ENCODE measurements around the gene RAB9A. TPM values are rescaled to one million over a fixed set of nuclear protein-coding genes. Genes with fewer than 3 reads are reported as not detected.
"Not testable (repeated sequence)": the region's sequence is repeated elsewhere in the genome, so short reads cannot be mapped to it uniquely, and the experiment has no call there.

The RAB9A gene, protein sequence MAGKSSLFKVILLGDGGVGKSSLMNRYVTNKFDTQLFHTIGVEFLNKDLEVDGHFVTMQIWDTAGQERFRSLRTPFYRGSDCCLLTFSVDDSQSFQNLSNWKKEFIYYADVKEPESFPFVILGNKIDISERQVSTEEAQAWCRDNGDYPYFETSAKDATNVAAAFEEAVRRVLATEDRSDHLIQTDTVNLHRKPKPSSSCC
- total RNA-seq, result 33.7 TPM
- 31.1 TPM for polyA plus RNA-seq (ENCODE audit: insufficient read depth, low read depth, low replicate concordance)
- long read RNA-seq, donor 1, partial matches to known transcripts, result 0 of 6 reads
- long read RNA-seq, donor 1, other reads (novel, unspliced or antisense), result 0 of 6 reads
- long read RNA-seq, donor 2, transcript RAB9A-202 (3 exons, 2,039 nt), result major isoform, 13 of 13 reads
- long read RNA-seq, donor 2, partial matches to known transcripts, result 0 of 13 reads
- long read RNA-seq, donor 2, other reads (novel, unspliced or antisense), result 0 of 13 reads
- long read RNA-seq, donor 3, transcript RAB9A-202 (3 exons, 2,039 nt), result major isoform, 21 of 27 reads
- long read RNA-seq, donor 3, transcript RAB9A-203 (2 exons, 737 nt), result minor isoform, 6 of 27 reads
- long read RNA-seq, donor 3, partial matches to known transcripts, result 0 of 27 reads
- long read RNA-seq, donor 3, other reads (novel, unspliced or antisense), result 0 of 27 reads
- long read RNA-seq, donor 4, partial matches to known transcripts, result 0 of 7 reads
- long read RNA-seq, donor 4, other reads (novel, unspliced or antisense), result 0 of 7 reads
- long read RNA-seq, donor 5, partial matches to known transcripts, result 0 of 1 reads
- long read RNA-seq, donor 5, other reads (novel, unspliced or antisense), result 0 of 1 reads
- long read RNA-seq, donor 6, transcript RAB9A-202 (3 exons, 2,039 nt), result major isoform, 14 of 39 reads
- long read RNA-seq, donor 6, transcript RAB9A-203 (2 exons, 737 nt), result minor isoform, 7 of 39 reads
- long read RNA-seq, donor 6, partial matches to known transcripts, result 18 of 39 reads
- long read RNA-seq, donor 6, other reads (novel, unspliced or antisense), result 0 of 39 reads
- long read RNA-seq, donor 7, transcript RAB9A-203 (2 exons, 737 nt), result minor isoform, 5 of 24 reads
- long read RNA-seq, donor 7, transcript RAB9A-202 (3 exons, 2,039 nt), result major isoform, 15 of 24 reads
- long read RNA-seq, donor 7, partial matches to known transcripts, result 0 of 24 reads
- long read RNA-seq, donor 7, other reads (novel, unspliced or antisense), result 4 of 24 reads
- long read RNA-seq, donor 8, partial matches to known transcripts, result 0 of 8 reads
- long read RNA-seq, donor 8, other reads (novel, unspliced or antisense), result 0 of 8 reads
- long read RNA-seq, donor 9, partial matches to known transcripts, result 0 of 6 reads
- long read RNA-seq, donor 9, other reads (novel, unspliced or antisense), result 0 of 6 reads
- long read RNA-seq, donor 10, partial matches to known transcripts, result 0 of 6 reads
- long read RNA-seq, donor 10, other reads (novel, unspliced or antisense), result 0 of 6 reads

GRCh38 chrX:13688958-13689740, at the start of gene RAB9A:
TSS of gene RAB9A (plus strand) at chrX:13689128. CDS start at chrX:13708747, 19,619 bp downstream.
- no peak for FAIRE-seq
- Histone ChIP-seq H3K9ac (ENCODE audit: low read length in 3 of 3) (peak within 1 kb of the TSS; percentile 60 to 93 (median 85)), H3K36me3 (ENCODE audit: control insufficient read depth in 2 of 3, insufficient read depth in 3 of 3, low read length in 3 of 3) (no peaks in the 10 kb centered on the region), H3K9me3 (ENCODE audit: control insufficient read depth in 2 of 3, insufficient read depth in 1 of 3, low read length in 3 of 3) (no peaks in the 10 kb centered on the region), H3K4me1 (ENCODE audit: control insufficient read depth in 2 of 3, insufficient read depth in 2 of 3, low read depth in 1 of 3, low read length in 3 of 3) (peaks cover 0 to 11% (median 6%) of the 10 kb centered on the region in 3 donors), H3K27me3 (ENCODE audit: control insufficient read depth, insufficient read depth, low read length) (peaks cover 35% of the 10 kb centered on the region), H3K4me3 (ENCODE audit: low read length in 3 of 3) (peak within 1 kb of the TSS; percentile 87 to 94 (median 88)), H3K27ac (ENCODE audit: low read depth in 2 of 2, low read length in 2 of 2) (peak within 1 kb of the TSS; percentile 94 to 95)
- intact Hi-C loops (cut with DNase I), result no loop called here
- DNase-seq, result peak; percentile 86 to 95 (median 90)
- TF ChIP-seq CTCF (IDR thresholded peaks at IDR 0.05; ENCODE audit: borderline replicate concordance, extremely low read depth, insufficient read depth), result no peak

GRCh38 chrX:13641684-13642083, 47.2 kb upstream of the RAB9A start:
- not testable (repeated sequence) for H3K36me3 ChIP-seq (ENCODE audit: control insufficient read depth in 2 of 3, insufficient read depth in 3 of 3, low read length in 3 of 3); DNase-seq; H3K27ac ChIP-seq (ENCODE audit: low read depth in 2 of 2, low read length in 2 of 2); H3K27me3 ChIP-seq (ENCODE audit: control insufficient read depth, insufficient read depth, low read length); FAIRE-seq; H3K9ac ChIP-seq (ENCODE audit: low read length in 3 of 3); H3K4me1 ChIP-seq (ENCODE audit: control insufficient read depth in 2 of 3, insufficient read depth in 2 of 3, low read depth in 1 of 3, low read length in 3 of 3); H3K4me3 ChIP-seq (ENCODE audit: low read length in 3 of 3); H3K9me3 ChIP-seq (ENCODE audit: control insufficient read depth in 2 of 3, insufficient read depth in 1 of 3, low read length in 3 of 3)
- intact Hi-C loops (cut with DNase I), result loop anchor here (10.0 kb wide), 1 partner anchor 137 kb away; no protein-coding TSS in a partner anchor

DNA sequence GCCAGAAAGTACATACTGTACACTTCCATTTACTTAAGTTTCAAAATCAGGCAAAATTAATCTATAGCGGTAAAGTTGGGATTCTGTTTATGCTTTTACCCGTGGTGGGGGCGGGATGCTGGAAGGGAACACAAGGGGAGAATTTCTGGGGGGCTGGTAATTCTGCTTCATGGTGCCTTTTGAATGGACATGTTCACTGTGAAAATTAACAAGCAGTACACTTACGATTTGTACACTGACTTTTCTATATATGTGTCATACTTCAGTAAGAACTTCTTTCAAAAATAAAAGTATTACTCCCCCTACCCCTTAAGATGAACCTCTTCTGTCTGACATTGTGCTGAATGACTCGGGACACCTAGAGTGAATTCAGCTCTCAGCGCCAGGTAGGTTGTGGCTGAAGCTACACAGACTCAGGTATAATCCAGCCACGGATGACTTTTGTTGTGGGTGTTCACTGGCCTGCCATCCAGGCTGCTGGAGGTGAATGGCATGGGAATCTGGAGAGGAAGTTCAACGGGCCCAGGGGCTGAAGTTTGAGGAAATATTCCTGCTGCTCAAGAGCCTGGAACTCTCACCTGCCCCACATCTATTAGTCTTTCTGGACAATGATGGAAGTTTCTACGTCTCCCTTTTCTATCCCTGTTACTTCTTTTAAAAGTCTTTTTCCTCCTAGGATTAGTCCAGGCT, 43.3 kb upstream of the RAB9A start:
- DNase-seq (no peak), FAIRE-seq (no peak)
- H3K4me1 ChIP-seq (ENCODE audit: control insufficient read depth in 2 of 3, insufficient read depth in 2 of 3, low read depth in 1 of 3, low read length in 3 of 3), result no peaks in the 10 kb centered on the region
- H3K9ac ChIP-seq (ENCODE audit: low read length in 3 of 3), result no peak overlapping the region
- no peaks in the 10 kb centered on the region for H3K9me3 ChIP-seq (ENCODE audit: control insufficient read depth in 2 of 3, insufficient read depth in 1 of 3, low read length in 3 of 3)
- intact Hi-C loops (cut with DNase I), result loop anchor here (10.0 kb wide), 1 partner anchor 141 kb away; no protein-coding TSS in a partner anchor
- TF ChIP-seq CTCF (IDR thresholded peaks at IDR 0.05; ENCODE audit: borderline replicate concordance, extremely low read depth, insufficient read depth), result no peak
- H3K27ac ChIP-seq (ENCODE audit: low read depth in 2 of 2, low read length in 2 of 2), result no peak overlapping the region
- no peaks in the 10 kb centered on the region for H3K36me3 ChIP-seq (ENCODE audit: control insufficient read depth in 2 of 3, insufficient read depth in 3 of 3, low read length in 3 of 3)
- H3K4me3 ChIP-seq (ENCODE audit: low read length in 3 of 3), result no peak overlapping the region
- peaks cover 13% of the 10 kb centered on the region for H3K27me3 ChIP-seq (ENCODE audit: control insufficient read depth, insufficient read depth, low read length)

All from kidney (tissue), 22 donors.